ENCODE data around the gene CABP2. TPM values are rescaled to one million over a fixed set of nuclear protein-coding genes. Genes with fewer than 3 reads are reported as not detected.

CABP2 gene
- not detected in 2 replicates for polyA plus RNA-seq (2012; rRNA removed)
- polyA plus RNA-seq (2012; cell fraction: cytosol; rRNA removed): not detected in 2 replicates
- polyA plus RNA-seq (2012; cell fraction: nucleus; rRNA removed): not detected in 2 replicates

DNA sequence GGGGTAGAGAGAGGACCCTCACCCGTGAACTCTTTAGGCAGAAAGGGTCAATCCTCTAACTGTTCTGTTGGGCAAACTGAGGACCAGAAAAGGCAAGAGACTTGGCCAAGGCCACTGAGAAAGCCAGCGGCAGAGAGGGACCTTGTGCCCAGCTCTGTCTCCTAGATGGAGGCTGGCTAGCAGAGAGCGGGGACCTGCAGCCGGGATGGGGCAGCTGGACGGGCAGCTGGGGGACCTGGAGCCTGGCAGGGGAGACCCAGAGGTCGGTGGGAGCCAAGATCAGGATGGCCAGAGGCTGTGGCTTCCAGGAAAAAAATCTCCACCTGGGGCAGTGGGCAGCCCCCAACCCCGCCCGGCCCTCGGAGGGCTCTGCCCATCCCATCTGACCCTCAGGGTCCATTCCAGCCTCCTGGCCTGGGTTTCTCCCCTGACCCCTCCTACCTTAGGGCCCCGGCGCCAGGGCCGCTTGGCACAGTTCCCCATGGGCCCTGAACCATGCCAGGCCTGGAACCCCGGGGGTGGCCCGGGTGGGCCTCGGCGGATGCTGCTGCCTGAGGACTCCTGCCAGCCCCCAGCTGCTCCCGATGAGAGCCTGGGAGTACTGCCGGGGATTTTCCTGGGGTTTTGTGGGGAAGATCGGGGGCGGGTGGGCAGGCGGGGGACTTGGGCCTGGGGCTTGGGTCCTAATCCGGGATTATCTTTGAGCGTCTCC, at the start of gene CABP2:
Gene CABP2 (minus strand): TSS at position 603 of the 712 bp plus-strand sequence. CDS start 120 bp downstream, at position 483.
- Histone ChIP-seq H2AFZ (ENCODE audit: low read depth) (no peak within 1 kb of the TSS), H3K4me2 (no peak within 1 kb of the TSS), H3K4me3 (ENCODE audit: low read depth in 2 of 2, low read length in 1 of 2) (no peak within 1 kb of the TSS), H4K20me1 (ENCODE audit: insufficient read depth) (no peaks in the 10 kb centered on the region), H3K4me1 (ENCODE audit: control insufficient read depth in 1 of 2, insufficient read depth in 2 of 2, low read depth in 1 of 2, low read length in 1 of 2) (no peaks in the 10 kb centered on the region), H3K36me3 (replicated peaks in 1 of 2; ENCODE audit: control insufficient read depth in 1 of 2, insufficient read depth in 2 of 2, low read length in 1 of 2) (no peaks in the 10 kb centered on the region), H3K27me3 (ENCODE audit: insufficient read depth) (no peaks in the 10 kb centered on the region), H3K27ac (ENCODE audit: low read depth in 2 of 2, low read length in 1 of 2) (no peak within 1 kb of the TSS), H3K79me2 (ENCODE audit: insufficient read depth) (no peaks in the 10 kb centered on the region), H3K9me2 (no peaks in the 10 kb centered on the region), H3F3A (replicated peaks; ENCODE audit: insufficient read depth) (no peaks in the 10 kb centered on the region), H3K9me3 (no peaks in the 10 kb centered on the region), H3K9ac (no peak within 1 kb of the TSS)
- no peak for TF ChIP-seq TAF1 (IDR thresholded peaks at IDR 0.05; ENCODE audit: borderline replicate concordance, low read depth, low read length)
- 71% methylated on average over 6 of the region's 23 CpGs for WGBS (ENCODE audit: low lambda C conversion rate)
- ChIA-PET CTCF (no interaction called here), POLR2A (no interaction called here)
- DNase-seq: no peak

DNA sequence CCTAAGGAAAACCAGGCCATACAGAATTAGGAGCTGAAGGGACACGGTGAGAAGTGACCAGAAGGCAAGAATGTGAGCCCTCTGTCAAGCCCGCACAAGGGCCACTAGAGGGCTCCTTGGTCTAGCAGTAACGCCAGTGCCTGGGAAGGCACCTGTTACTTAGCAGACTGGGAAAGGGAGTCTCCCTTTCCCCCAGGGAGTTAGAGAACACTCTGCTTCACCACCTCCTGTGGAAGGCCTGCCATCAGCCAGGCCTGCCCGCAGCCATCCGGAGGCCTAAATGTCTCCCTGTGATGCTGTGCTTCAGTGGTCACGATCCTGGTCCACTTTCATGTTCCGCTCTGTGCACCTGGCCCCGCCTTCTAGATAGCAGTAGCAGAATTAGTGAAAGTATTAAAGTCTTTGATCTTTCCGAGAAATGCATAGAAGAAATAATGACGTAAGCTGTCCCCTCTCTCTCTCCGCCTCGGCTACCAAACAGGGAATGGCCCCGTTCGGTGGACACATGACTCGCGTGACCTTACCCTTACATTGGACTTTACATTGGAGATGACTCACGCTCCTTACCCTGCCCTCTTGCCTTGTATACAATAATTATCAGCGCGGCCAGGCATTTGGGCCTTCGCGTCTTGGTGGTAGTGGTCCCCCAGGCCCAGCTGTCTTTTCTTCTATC, 49.6 kb upstream of the CABP2 start:
- ChIA-PET CTCF (interaction anchor here (0.6 to 4.0 kb wide), 16 partner anchors 8 to 172 kb away, joined by 3 to 43 read pairs (median 4); partner anchors contain the start of genes GSTP1 and NUDT8), POLR2A (interaction anchor here (1.6 kb wide), 1 partner anchor 10 kb away, joined by 5 read pairs; no protein-coding TSS in a partner anchor)
- H3K9me2 ChIP-seq: no peaks in the 10 kb centered on the region
- no peaks in the 10 kb centered on the region for H3K36me3 ChIP-seq (replicated peaks in 1 of 2; ENCODE audit: control insufficient read depth in 1 of 2, insufficient read depth in 2 of 2, low read length in 1 of 2)
- peaks cover 0 to 6% of the 10 kb centered on the region in 2 experiments; a peak in 1 of 4 replicates for H3K4me1 ChIP-seq (ENCODE audit: control insufficient read depth in 1 of 2, insufficient read depth in 2 of 2, low read depth in 1 of 2, low read length in 1 of 2)
- TF ChIP-seq RAD21 (IDR thresholded peaks at IDR 0.05; ENCODE audit: low read length): peak; percentile 79
- TF ChIP-seq GATA2 (CRISPR knock-in tag; IDR thresholded peaks at IDR 0.05): no peak
- no peak for TF ChIP-seq POLR2AphosphoS5 (IDR thresholded peaks at IDR 0.05; ENCODE audit: low read depth, low read length)
- TF ChIP-seq SMC3 (IDR thresholded peaks at IDR 0.05; ENCODE audit: low read depth, low read length): peak; percentile 67
- TF ChIP-seq, protein P1, sequence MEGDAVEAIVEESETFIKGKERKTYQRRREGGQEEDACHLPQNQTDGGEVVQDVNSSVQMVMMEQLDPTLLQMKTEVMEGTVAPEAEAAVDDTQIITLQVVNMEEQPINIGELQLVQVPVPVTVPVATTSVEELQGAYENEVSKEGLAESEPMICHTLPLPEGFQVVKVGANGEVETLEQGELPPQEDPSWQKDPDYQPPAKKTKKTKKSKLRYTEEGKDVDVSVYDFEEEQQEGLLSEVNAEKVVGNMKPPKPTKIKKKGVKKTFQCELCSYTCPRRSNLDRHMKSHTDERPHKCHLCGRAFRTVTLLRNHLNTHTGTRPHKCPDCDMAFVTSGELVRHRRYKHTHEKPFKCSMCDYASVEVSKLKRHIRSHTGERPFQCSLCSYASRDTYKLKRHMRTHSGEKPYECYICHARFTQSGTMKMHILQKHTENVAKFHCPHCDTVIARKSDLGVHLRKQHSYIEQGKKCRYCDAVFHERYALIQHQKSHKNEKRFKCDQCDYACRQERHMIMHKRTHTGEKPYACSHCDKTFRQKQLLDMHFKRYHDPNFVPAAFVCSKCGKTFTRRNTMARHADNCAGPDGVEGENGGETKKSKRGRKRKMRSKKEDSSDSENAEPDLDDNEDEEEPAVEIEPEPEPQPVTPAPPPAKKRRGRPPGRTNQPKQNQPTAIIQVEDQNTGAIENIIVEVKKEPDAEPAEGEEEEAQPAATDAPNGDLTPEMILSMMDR (IDR thresholded peaks at IDR 0.05): peak; percentile 64
- TF ChIP-seq NFIC (IDR thresholded peaks at IDR 0.05; ENCODE audit: borderline replicate concordance): no peak
- H3F3A ChIP-seq (replicated peaks; ENCODE audit: insufficient read depth): no peaks in the 10 kb centered on the region
- no peak overlapping the region for H2AFZ ChIP-seq (ENCODE audit: low read depth)
- WGBS (ENCODE audit: low lambda C conversion rate): 60% methylated on average over 21 of the region's 21 CpGs
- H3K9ac ChIP-seq: no peak overlapping the region
- no peak overlapping the region for H3K4me2 ChIP-seq
- peaks cover 6% of the 10 kb centered on the region for H3K27me3 ChIP-seq (ENCODE audit: insufficient read depth)
- DNase-seq: peak; percentile 53
- H3K27ac ChIP-seq (ENCODE audit: low read depth in 2 of 2, low read length in 1 of 2): no peak overlapping the region
- H4K20me1 ChIP-seq (ENCODE audit: insufficient read depth): no peaks in the 10 kb centered on the region
- H3K9me3 ChIP-seq: no peaks in the 10 kb centered on the region
- no peaks in the 10 kb centered on the region for H3K79me2 ChIP-seq (ENCODE audit: insufficient read depth)
- no peak overlapping the region for H3K4me3 ChIP-seq (ENCODE audit: low read depth in 2 of 2, low read length in 1 of 2)
